ENCODE measurements around the gene HOXB8.

HOXB8 gene

GRCh38 chr17:48610282-48611211 is 4.5 kb downstream of the HOXB8 start, which contains the start of gene HOXB7:
Gene HOXB7 (minus strand): TSS chr17:48611017. CDS start chr17:48610918, 99 bp downstream.
- peak in 1 of 3 experiments; percentile 73 for DNase-seq (ENCODE audit: low read depth in 3 of 3)

DNA sequence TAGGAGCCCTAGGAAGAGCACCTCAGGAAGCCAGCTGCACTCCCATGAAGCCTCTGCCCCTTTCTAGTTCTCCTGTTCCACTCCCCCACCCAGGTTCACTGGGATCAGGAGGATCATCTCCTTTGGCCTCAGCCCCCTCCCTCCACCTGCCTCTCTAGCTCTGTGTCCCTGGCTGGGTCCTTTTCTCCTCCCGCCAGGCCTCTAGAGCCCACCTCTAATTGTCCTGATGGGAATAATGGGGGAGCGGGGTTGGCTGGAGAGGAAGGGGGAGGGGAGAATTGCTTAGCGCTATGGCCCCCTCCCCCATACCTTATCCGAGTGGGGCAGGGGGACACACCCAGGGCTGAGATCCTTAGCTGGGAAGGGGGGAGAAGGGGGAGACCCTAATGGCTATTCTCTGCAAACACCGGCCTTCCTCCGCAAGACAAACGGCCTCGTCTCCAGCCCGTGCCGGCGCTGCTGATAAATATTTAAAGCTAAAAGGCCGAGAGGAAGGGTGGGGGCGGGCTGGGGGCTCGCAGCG is 5.3 kb downstream of the HOXB8 start:
- DNase-seq (ENCODE audit: low read depth in 3 of 3), result no peak

DNA sequence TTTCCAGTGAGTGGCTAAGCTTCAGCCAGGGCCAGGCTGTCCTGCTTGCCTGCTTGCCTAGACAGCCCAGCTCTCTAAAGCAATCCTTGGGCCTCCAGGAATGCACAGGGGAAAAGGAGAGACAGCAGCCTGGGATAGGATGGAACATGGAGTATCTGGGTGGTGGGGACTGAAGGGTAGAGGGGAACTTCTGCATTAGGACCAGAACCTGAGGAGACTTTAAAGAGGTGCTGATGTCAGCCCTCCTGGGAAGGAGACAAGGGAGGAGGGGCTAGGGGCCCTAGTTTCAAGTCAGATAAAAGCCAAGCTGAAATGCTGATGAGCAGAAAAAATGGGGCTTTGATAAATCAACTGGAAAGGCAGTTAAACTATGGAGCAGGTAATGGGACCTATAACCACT is 6.1 kb downstream of the HOXB8 start:
- DNase-seq (ENCODE audit: low read depth in 3 of 3), result no peak

GRCh38 chr17:48608494-48608834 is 6.6 kb downstream of the HOXB8 start:
- no peak for DNase-seq (ENCODE audit: low read depth in 3 of 3)

GRCh38 chr17:48606892-48607614 is 8.0 kb downstream of the HOXB8 start:
- no peak for DNase-seq (ENCODE audit: low read depth in 3 of 3)

- DNase-seq (ENCODE audit: low read depth in 3 of 3), result no peak
These were observed 8.9 kb downstream of the HOXB8 start for GRCh38 chr17:48605991-48606891.

DNA sequence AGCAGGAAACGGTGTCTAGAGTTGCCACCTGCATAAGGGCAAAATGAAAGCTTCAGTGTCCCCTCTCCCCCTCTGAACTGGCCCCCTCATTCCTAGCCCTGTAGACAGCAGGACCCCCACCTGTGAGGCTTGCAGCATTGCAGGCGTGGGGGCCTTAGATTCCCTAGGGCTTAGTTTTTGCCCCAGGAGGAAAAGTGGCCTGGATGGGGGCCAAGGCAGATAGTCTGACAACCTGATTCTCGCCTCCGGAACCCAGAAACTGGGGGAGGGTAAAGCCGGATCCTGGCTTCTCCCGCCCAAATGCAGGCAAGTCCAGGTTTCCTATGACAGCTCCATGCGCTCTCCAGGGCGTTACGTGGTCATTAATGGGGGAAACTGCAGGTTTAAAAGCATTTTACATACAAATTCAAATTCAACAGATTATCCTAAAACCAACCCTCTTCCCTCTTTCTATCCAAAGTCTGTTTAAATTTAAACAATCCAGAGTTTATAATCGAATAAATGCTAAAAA is 9.6 kb downstream of the HOXB8 start:
- DNase-seq (ENCODE audit: low read depth in 3 of 3), result no peak

- DNase-seq (ENCODE audit: low read depth in 3 of 3), result no peak
These were observed 10.2 kb downstream of the HOXB8 start, which contains the start of gene HOXB6 for GRCh38 chr17:48604770-48605329. Gene HOXB6 (minus strand): TSS chr17:48604986. CDS start chr17:48598150, 6,836 bp downstream.

DNA sequence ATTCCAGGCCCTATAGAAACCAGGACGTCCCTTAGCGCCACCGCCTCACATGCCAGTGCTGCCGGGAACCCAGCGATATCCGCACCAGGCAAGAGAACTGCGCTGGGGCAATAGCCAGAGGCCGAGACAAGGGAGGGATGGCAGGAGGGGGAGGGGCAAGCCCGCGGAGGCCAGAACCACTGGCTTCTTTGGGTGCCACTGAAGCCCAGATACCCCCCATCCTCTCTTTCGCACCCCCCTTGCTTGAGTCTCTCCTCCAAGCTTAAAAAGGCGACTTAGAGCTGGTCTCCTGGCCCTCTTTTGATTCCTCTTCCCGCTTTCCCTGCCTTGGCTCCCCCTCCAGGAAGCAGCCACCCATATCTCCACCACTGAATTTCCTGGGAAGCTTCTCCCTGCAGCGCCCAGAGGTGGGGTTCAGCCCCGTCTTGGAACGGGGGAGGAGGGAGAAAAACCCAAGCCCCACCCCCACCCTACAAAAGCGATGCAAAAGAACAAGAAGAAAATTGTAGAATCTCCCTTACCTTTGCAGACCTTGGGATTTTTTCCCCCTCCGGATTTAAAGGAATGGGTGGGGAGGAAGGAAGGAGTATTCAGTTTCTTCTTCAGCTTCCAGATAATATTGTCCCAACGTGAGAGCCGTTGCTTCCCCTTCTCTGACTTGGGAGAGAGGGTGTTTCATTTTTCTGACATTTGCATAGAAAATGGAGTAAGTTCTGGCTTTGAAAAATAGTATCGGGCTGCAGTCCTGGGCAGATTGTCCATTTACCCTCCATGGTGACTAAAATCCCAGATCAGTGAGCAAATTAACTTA is 10.9 kb downstream of the HOXB8 start:
- no peak for DNase-seq (ENCODE audit: low read depth in 3 of 3)

DNA sequence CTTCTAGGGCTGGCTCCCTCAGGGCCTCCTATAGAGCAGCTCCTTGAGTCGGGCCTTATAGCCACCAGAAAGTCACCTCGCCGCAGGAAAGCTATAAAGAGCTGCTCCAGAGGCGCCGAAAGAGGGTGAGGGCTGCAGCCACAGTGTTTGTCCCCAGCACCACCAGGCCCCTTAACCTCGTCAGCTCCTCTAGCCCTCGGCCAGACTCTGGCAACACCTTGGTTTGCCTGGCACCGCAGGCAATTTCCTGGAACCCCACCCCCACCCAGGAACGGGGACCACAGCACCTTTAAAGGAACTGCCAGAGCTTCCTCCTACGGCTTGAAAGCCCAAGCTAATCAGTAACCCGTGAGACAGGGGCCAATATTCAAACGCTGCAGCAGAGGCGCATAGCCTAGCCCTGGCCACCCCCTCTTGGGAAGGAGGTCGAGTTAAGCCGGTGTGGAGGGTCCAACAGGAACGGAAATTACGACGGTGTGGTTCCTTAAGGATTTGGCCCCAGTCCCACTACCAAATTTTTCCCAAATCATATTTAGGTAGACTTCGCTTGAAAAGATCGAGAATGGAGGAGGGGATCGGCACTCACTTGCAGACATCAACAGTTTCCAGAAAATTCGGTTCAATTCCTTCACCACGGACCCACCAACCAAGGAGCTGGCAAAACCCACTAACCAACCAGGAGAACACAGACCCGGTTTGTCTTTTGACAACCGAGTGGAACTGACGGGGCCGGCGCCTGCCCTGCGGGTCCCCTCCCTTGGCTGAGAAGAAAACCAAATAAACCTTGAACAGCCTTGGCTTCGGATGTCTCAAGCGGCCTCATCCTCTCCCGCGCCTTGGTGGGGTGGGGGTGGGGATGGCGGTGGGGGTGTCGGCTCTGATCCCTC is 13.3 kb downstream of the HOXB8 start:
- no peak for DNase-seq (ENCODE audit: low read depth in 3 of 3)

- no peak for DNase-seq (ENCODE audit: low read depth in 3 of 3)
These were observed 13.9 kb downstream of the HOXB8 start for GRCh38 chr17:48601207-48601538.

DNA sequence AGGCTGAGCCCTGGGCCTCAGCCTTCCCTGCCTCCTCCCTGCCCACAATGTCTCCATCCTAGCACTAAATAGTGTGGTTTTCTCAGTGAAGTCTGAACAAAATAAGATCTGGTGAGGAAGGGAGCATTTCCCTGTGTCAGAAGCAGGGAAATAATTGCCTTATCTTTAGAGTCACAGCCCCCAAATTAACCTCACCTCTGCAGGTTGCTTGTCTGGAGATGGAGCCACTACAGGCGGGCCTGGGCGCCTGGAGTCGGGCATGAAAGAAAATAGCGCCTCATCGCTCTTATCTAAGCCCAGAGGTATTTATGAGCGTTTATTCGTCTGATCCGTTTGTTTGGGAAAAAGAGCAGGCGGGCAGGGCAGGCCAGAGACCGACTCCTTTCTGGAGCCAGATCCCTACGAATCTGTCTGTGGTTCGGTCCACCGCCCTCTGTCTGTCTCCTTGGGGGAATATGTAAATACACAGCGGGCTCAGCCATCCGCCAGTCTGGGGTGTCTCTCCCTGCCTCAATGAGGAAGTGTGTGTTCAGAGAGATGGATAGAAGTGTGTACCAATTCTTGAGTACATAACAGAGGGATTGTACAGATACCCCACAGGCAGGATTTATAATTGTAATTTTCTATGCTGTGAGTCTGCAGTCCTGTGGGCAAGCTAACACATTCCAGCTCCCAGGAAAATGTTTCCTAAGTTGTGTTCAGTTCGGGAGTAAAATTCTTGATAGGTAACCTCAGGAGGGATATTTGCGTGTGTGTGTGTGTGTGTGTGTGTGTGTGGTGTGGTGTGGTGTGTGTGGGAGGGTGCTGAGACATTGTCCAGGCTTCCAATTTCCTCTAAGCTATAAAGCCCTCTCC is 14.6 kb downstream of the HOXB8 start:
- DNase-seq (ENCODE audit: low read depth in 3 of 3), result no peak

GRCh38 chr17:48599354-48599753 is 15.7 kb downstream of the HOXB8 start:
- DNase-seq (ENCODE audit: low read depth in 3 of 3), result no peak

DNA sequence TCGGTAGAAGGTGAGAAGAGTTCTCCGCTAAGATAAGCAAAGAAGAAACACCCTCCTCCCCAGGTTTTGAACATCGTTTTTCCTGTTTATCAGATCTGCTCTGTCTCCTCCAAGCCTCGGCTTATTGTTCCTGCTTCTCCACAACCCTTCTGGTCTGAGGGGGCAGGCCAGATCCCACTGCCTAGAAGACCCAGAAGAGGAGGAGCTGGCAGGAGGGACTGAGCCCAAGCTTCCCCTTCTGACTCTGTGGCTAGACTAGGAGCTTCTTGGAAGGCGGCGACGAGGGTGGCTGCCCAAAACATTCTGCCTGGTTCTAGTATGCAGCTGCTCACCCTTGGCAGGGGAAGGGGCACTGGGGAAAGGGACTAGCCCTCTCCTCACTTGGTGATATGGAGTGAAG is 16.4 kb downstream of the HOXB8 start:
- no peak for DNase-seq (ENCODE audit: low read depth in 3 of 3)

- no peak for DNase-seq (ENCODE audit: low read depth in 3 of 3)
These were observed 17.1 kb downstream of the HOXB8 start for GRCh38 chr17:48597778-48598631.

DNA sequence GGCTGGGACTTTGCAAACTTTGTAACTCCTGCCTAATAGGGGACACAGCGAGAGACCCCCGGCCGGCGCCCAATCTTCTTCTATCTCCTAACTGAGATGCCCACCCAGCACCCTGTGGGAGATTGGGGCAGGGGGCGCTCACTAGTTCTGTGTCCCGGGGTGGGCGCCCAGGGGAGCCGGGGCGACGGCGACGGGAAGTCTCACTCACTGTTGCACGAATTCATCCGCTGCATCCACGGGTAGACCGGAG is 17.6 kb downstream of the HOXB8 start:
- no peak for DNase-seq (ENCODE audit: low read depth in 3 of 3)

DNA sequence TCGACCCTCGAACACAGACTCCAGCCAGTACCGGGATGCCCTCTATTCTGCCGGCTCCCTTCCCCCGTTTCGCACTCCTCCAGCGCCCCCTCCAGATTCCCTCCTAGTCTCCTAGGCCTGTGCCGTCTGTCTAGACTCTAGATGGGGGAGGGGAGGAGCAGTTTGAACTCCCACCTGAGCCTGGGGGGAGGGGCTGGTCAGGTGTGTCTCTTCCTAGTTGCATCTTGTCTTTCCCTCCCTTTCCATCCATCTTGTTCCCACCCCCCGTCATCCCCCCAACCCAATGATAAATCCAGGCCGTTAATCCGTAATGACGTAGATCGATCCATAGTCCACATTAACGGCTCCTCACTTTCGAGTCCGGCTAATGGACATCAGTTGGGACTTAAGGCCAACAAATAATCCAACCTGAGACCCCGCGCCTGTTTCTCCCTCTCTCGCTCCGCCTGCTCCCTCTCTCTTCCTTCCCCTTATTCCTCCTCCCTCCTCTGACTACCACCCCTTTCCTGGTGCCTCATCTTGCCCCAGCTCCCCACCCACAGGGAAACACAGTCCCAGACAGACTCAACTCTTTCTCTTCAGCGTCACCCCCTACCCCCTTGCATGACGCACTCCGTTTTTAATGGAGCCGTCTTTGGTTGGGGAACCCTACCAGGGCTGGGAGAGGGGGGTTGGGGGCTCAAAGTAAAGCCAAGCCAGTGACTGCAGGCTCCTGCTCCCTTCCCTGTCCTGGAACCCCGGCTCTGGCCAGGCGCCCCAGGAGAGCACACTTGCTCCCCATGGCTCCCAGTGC is 18.2 kb downstream of the HOXB8 start:
- no peak for DNase-seq (ENCODE audit: low read depth in 3 of 3)

Measured in stimulated activated CD4-positive, alpha-beta T cell treated with anti-CD3 and anti-CD28 coated beads, TNF-alpha, amount 100 ng/mL, for 24 hours (primary cell).